ENCODE results near the gene SPIRE1. TPM values are rescaled to one million over a fixed set of nuclear protein-coding genes. Genes with fewer than 3 reads are reported as not detected.
"Not testable (repeated sequence)": the region's sequence is repeated elsewhere in the genome, so short reads cannot be mapped to it uniquely, and the experiment has no call there.

SPIRE1 gene
- total RNA-seq, 2 experiments from 2014 or later = 2.8 to 4.4 TPM

DNA sequence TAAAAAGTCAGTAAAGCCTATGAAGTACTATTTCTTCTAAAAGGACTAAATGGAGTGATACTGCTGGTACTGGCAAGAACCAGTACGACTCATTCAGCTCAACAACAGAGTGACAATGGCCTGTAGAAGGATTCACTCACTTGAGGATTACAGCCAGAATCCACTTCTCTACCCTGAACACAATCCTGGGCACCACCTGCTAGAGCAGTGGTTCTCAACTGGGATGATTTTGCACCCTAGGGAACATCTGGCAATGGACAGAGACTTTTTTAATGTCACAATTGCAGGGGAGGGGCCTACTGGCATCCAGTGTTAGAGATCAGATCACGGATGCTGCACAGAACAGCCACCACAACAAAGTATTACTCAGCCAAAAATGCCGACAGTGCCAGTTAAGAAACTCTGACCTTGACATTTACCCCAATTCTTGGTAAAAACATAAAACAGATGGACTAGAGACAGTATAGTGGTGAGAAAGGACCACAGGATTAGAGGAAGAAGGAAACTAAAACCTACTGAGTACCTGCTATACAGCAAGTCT lies 5.0 kb downstream of the SPIRE1 start:
- Mint-ChIP-seq H3K27me3 (peaks cover 37% of the 10 kb centered on the region), H3K36me3 (ENCODE audit: low read depth) (no peaks in the 10 kb centered on the region), H3K4me1 (ENCODE audit: low read depth) (peaks cover 15% of the 10 kb centered on the region), H3K27ac (peak overlapping the region; percentile 21), H3K4me3 (no peak overlapping the region), H3K9me3 (no peaks in the 10 kb centered on the region)
- CTCF ChIA-PET = no interaction called here
- intact Hi-C loops (cut with micrococcal nuclease) = loop anchor here (10.0 kb wide), 1 partner anchor 118 kb away; no protein-coding TSS in a partner anchor
- TF ChIP-seq, protein P1, sequence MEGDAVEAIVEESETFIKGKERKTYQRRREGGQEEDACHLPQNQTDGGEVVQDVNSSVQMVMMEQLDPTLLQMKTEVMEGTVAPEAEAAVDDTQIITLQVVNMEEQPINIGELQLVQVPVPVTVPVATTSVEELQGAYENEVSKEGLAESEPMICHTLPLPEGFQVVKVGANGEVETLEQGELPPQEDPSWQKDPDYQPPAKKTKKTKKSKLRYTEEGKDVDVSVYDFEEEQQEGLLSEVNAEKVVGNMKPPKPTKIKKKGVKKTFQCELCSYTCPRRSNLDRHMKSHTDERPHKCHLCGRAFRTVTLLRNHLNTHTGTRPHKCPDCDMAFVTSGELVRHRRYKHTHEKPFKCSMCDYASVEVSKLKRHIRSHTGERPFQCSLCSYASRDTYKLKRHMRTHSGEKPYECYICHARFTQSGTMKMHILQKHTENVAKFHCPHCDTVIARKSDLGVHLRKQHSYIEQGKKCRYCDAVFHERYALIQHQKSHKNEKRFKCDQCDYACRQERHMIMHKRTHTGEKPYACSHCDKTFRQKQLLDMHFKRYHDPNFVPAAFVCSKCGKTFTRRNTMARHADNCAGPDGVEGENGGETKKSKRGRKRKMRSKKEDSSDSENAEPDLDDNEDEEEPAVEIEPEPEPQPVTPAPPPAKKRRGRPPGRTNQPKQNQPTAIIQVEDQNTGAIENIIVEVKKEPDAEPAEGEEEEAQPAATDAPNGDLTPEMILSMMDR (IDR thresholded peaks at IDR 0.05) = no peak
- DNase-seq = peak; percentile 52
- POLR2A ChIA-PET = no interaction called here
- ATAC-seq = peak; percentile 64

DNA sequence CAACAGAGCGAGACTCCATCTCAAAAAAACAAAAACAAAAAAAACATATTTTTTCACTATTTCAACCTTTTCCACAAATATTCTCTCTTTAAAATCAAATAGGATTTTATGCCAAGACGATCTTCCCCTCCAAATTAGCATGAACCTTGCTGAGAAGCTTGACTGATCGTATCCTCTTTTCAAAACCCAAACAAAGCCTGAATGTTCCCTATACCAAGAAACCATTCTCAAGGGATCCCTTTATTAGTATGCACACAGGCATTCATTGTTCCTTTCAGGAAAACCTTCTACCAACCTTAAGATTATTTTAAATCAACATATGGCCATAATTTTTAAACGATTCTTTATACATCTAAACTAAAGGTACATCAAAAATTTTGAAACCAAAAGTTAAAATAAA lies 6.3 kb downstream of the SPIRE1 start:
- POLR2A ChIA-PET = no interaction called here
- Mint-ChIP-seq H3K27me3 (peaks cover 35% of the 10 kb centered on the region), H3K9me3 (no peaks in the 10 kb centered on the region), H3K27ac (no peak overlapping the region), H3K4me3 (no peak overlapping the region), H3K4me1 (ENCODE audit: low read depth) (peaks cover 13% of the 10 kb centered on the region), H3K36me3 (ENCODE audit: low read depth) (no peaks in the 10 kb centered on the region)
- ATAC-seq = no peak
- no peak for DNase-seq
- CTCF ChIA-PET = interaction anchor here (1.0 to 1.2 kb wide), 2 partner anchors 9 to 261 kb away, joined by 3 read pairs; no protein-coding TSS in a partner anchor
- intact Hi-C loops (cut with micrococcal nuclease) = loop anchor here (10.0 kb wide), 1 partner anchor 117 kb away; no protein-coding TSS in a partner anchor
- TF ChIP-seq, protein P1 (IDR thresholded peaks at IDR 0.05) = no peak

DNA sequence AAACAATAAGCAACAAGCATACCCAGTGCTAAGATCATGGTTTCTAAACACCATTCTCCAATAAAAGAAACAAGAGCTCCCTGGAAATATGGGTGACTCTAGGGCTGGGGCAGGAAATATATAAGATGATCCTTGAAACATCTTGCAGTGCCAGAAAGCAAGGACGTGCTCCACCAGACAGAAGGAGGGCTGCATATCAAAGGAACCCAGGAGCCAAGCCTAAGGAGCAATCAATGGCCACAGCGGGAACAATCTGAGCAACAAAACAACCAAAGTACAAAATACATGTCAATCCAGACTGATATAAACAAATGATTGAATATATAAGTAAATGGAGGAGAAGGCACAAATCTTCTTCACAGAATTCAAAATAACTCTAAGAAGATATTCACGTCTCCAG lies 10.1 kb downstream of the SPIRE1 start:
- TF ChIP-seq, protein P1 (IDR thresholded peaks at IDR 0.05) = no peak
- H3K27ac Mint-ChIP-seq = no peak overlapping the region
- peaks cover 2% of the 10 kb centered on the region for H3K4me1 Mint-ChIP-seq (ENCODE audit: low read depth)
- no peaks in the 10 kb centered on the region for H3K36me3 Mint-ChIP-seq (ENCODE audit: low read depth)
- H3K27me3 Mint-ChIP-seq = peaks cover 15% of the 10 kb centered on the region
- no peak for DNase-seq
- H3K4me3 Mint-ChIP-seq = no peak overlapping the region
- CTCF ChIA-PET = interaction anchor here (0.7 kb wide), 1 partner anchor 51 kb away, joined by 3 read pairs; no protein-coding TSS in a partner anchor
- no peaks in the 10 kb centered on the region for H3K9me3 Mint-ChIP-seq
- intact Hi-C loops (cut with micrococcal nuclease) = no loop called here
- ATAC-seq = no peak
- POLR2A ChIA-PET = no interaction called here

DNA sequence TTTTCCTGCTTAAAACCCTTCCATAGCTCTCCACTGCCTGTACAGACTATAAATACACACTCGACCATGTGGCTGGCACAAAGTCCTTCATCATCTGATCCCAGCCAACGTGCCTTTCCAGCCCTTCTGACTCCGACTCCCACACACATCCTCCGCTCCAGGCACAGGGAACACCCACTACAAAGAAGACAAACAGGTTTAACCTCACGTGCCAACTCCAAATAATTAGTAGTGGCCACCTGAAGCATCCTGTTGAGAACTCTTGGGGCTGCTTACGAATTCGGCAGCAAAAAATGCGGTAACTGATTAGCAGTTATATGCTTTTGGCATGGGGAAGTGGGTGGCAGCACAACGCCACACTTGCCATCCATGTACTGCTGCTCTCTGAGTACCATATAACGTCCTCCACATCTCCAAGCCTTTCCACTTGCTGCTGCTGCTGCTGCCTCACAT lies 12.1 kb downstream of the SPIRE1 start:
- H3K27ac Mint-ChIP-seq = no peak overlapping the region
- no peak for ATAC-seq
- peaks cover 9% of the 10 kb centered on the region for H3K27me3 Mint-ChIP-seq
- ChIA-PET CTCF (no interaction called here), POLR2A (no interaction called here)
- no peaks in the 10 kb centered on the region for H3K36me3 Mint-ChIP-seq (ENCODE audit: low read depth)
- TF ChIP-seq, protein P1 (IDR thresholded peaks at IDR 0.05) = no peak
- intact Hi-C loops (cut with micrococcal nuclease) = no loop called here
- H3K4me3 Mint-ChIP-seq = no peak overlapping the region
- H3K9me3 Mint-ChIP-seq = no peaks in the 10 kb centered on the region
- H3K4me1 Mint-ChIP-seq (ENCODE audit: low read depth) = no peaks in the 10 kb centered on the region
- DNase-seq = no peak

DNA sequence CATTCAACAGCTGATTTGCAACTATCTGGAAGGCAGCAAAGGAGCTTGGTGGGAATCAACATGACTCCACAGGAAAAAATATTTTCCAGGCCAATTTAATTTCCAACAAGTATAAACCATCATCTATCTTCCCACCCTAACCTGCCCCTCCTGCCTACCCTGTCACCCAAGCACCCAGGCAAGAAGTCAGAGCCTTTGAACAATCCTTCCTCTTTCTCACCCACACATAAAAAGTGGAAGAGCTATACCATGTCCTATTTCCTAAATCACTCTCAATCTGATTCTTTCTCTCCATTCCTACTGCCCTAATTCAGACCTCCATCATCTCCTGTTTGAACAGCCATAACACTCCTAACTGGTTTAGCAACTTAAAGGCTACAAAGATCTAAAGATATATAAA lies 12.7 kb downstream of the SPIRE1 start:
- H3K9me3 Mint-ChIP-seq = no peaks in the 10 kb centered on the region
- no peak for ATAC-seq
- peaks cover 11% of the 10 kb centered on the region for H3K27me3 Mint-ChIP-seq
- no peak for DNase-seq
- no peaks in the 10 kb centered on the region for H3K4me1 Mint-ChIP-seq (ENCODE audit: low read depth)
- ChIA-PET CTCF (interaction anchor here (0.6 kb wide), 1 partner anchor 103 kb away, joined by 3 read pairs; no protein-coding TSS in a partner anchor), POLR2A (no interaction called here)
- no peak overlapping the region for H3K4me3 Mint-ChIP-seq
- intact Hi-C loops (cut with micrococcal nuclease) = no loop called here
- H3K36me3 Mint-ChIP-seq (ENCODE audit: low read depth) = no peaks in the 10 kb centered on the region
- no peak overlapping the region for H3K27ac Mint-ChIP-seq
- TF ChIP-seq, protein P1 (IDR thresholded peaks at IDR 0.05) = no peak

DNA sequence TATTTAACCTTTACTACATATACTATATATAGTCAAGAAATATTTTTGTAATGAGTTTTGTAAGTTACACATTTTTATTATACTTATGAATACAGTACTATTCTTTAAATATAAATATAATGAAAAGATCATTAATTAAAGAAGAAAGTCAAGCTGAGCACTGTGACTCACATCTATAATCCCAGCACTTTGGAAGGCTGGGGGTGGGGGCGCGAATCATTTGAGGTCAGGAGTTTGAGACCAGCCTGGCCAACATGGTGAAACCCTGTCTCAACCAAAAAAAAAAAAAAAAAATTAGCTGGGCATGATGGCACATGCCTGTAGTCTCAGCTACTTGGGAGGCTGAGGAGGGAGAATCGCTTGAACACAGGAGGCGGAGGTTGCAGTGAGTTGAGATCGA lies 14.2 kb downstream of the SPIRE1 start:
- CTCF ChIA-PET = interaction anchor here (0.8 kb wide), 1 partner anchor 316 kb away, joined by 4 read pairs; no protein-coding TSS in a partner anchor
- H3K9me3 Mint-ChIP-seq; H3K4me1 Mint-ChIP-seq (ENCODE audit: low read depth); POLR2A ChIA-PET; H3K36me3 Mint-ChIP-seq (ENCODE audit: low read depth); H3K4me3 Mint-ChIP-seq; intact Hi-C loops (cut with micrococcal nuclease); ATAC-seq; DNase-seq; H3K27ac Mint-ChIP-seq; H3K27me3 Mint-ChIP-seq: not testable (repeated sequence)
